AG09309 (cell line): ENCODE results near the gene THOC6.
"Not testable (repeated sequence)": the region's sequence is repeated elsewhere in the genome, so short reads cannot be mapped to it uniquely, and the experiment has no call there.

Experiments used
- DNase-seq: peaks from one replicate; pipeline ENCODE4 v3.0.0-alpha.2; 2010; ENCODE audit warnings: low read depth
- H3K4me3 ChIP-seq: 2 replicates; pipeline ENCODE4 v1.5.1; 2011; ENCODE audit warnings: mild to moderate bottlenecking, low read depth, low read length, moderate library complexity; ENCODE audit not compliant: control insufficient read depth
- CTCF ChIP-seq: IDR thresholded peaks from 2 replicates; pipeline ENCODE4 v1.5.1; 2011; ENCODE audit warnings: mild to moderate bottlenecking, low read depth, low read length, inconsistent platforms; ENCODE audit not compliant: insufficient read depth, control insufficient read depth; ENCODE audit errors: missing control alignments

The THOC6 gene

GRCh38 chr16:3066440-3066748 lies 42.6 kb downstream of the THOC6 start:
- no peak for DNase-seq
- TF ChIP-seq CTCF: no peak
- no peak overlapping the region for H3K4me3 ChIP-seq

GRCh38 chr16:3068487-3068886 lies 44.7 kb downstream of the THOC6 start:
- no peak for TF ChIP-seq CTCF
- H3K4me3 ChIP-seq: no peak overlapping the region
- no peak for DNase-seq

- H3K4me3 ChIP-seq, DNase-seq: not testable (repeated sequence)
Measured at GRCh38 chr16:3069146-3069545, 45.3 kb downstream of the THOC6 start.

- TF ChIP-seq CTCF: no peak
- no peak for DNase-seq
- no peak overlapping the region for H3K4me3 ChIP-seq
Measured at GRCh38 chr16:3070608-3071111, 46.8 kb downstream of the THOC6 start.

GRCh38 chr16:3071655-3072054 lies 47.8 kb downstream of the THOC6 start:
- no peak overlapping the region for H3K4me3 ChIP-seq
- no peak for TF ChIP-seq CTCF
- DNase-seq: no peak

GRCh38 chr16:3072148-3072547 lies 48.3 kb downstream of the THOC6 start:
- DNase-seq, H3K4me3 ChIP-seq: not testable (repeated sequence)

- H3K4me3 ChIP-seq, DNase-seq: not testable (repeated sequence)
Measured at GRCh38 chr16:3072576-3073263, 48.9 kb downstream of the THOC6 start.

GRCh38 chr16:3073448-3073847 lies 49.6 kb downstream of the THOC6 start:
- no peak for TF ChIP-seq CTCF
- no peak for DNase-seq
- H3K4me3 ChIP-seq: no peak overlapping the region
